OCI-LY3 (cell line): Measurements from ENCODE around the gene UBA1.

Source experiments
- H2AFZ ChIP-seq: fragments of 200-600, 300-600 bp; shearing (Covaris generic); 2 replicates; pipeline ENCODE4 v1.6.0; 2014; ENCODE audit warnings: antibody characterized with exemption, low read depth, low read length
- H3K27ac ChIP-seq: fragments of 200-600, 300-600 bp; sonication (generic); 2 replicates; pipeline ENCODE4 v1.5.1; 2014; ENCODE audit warnings: mild to moderate bottlenecking, low read length, moderate library complexity, mixed read lengths
- H3K27me3 ChIP-seq: fragments of 200-600, 300-600 bp; sonication (generic); 2 replicates; pipeline ENCODE4 v1.6.1; 2014; ENCODE audit warnings: low read depth, low read length, mixed read lengths
- H3K36me3 ChIP-seq: fragments of 200-600, 300-600 bp; sonication (generic); replicated peaks from 2 replicates; pipeline ENCODE3; 2014; ENCODE audit warnings: low read depth, low read length, mixed read lengths
- H3K4me1 ChIP-seq: fragments of 300-600, 200-600 bp; sonication (generic); 2 replicates; pipeline ENCODE4 v1.6.1; 2014; ENCODE audit warnings: low read length, mixed read lengths
- H3K4me2 ChIP-seq: fragments of 200-600, 300-600 bp; sonication (generic); 2 replicates; pipeline ENCODE4 v1.6.1; 2014; ENCODE audit warnings: low read length, mixed read lengths
- H3K4me3 ChIP-seq: fragments of 300-600, 200-600 bp; sonication (generic); 2 replicates; pipeline ENCODE4 v1.5.1; 2014; ENCODE audit warnings: antibody characterized with exemption, mild to moderate bottlenecking, low read length, moderate library complexity
- H3K79me2 ChIP-seq: fragments of 300-600, 200-600 bp; shearing (Covaris generic); 2 replicates; pipeline ENCODE4 v1.6.1; 2014; ENCODE audit warnings: mild to moderate bottlenecking, low read length, mixed read lengths
- H3K9ac ChIP-seq: fragments of 300-600, 200-600 bp; shearing (Covaris generic); 2 replicates; pipeline ENCODE4 v1.6.0; 2014; ENCODE audit warnings: mild to moderate bottlenecking, low read length, moderate library complexity
- H3K9me3 ChIP-seq: fragments of 200-600, 300-600 bp; shearing (Covaris generic); 2 replicates; pipeline ENCODE4 v1.6.1; 2014; ENCODE audit warnings: low read length, mixed read lengths; ENCODE audit not compliant: insufficient read depth
- H4K20me1 ChIP-seq: fragments of 200-600, 300-600 bp; sonication (generic); 2 replicates; pipeline ENCODE4 v1.6.1; 2016; ENCODE audit warnings: low read length, mixed read lengths; ENCODE audit not compliant: insufficient read depth
- EZH2phosphoT487 ChIP-seq: fragments of 200-600 bp; shearing (Covaris generic); IDR thresholded peaks from 2 replicates; pipeline ENCODE4 v1.6.1; 2018; ENCODE audit warnings: antibody characterized with exemption, mixed run types, low read depth
- TF ChIP-seq, protein P1 (sequence below): fragments of 200-600, 300-600 bp; sonication (generic); IDR thresholded peaks from 2 replicates; pipeline ENCODE4 v1.5.1; 2014; ENCODE audit warnings: antibody characterized with exemption, low read length, low read depth

The UBA1 gene

DNA sequence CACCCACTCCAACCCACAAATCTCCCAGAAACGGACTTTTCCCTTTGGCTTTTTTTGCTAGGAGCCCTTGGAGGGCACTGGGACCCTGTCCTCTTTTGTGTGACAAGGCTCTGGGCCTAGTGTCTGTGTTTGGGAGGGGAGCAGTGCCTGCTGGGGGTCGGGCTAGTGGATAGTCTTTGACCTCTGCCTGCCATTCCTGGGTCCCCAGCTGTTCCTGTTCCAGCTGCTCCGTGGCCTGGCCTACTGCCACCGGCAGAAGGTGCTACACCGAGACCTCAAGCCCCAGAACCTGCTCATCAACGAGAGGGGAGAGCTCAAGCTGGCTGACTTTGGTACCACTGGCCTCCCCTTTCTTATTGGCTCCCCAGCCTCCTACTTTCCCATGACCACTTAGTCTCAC lies 32.4 kb downstream of the UBA1 start:
- TF ChIP-seq, protein P1, sequence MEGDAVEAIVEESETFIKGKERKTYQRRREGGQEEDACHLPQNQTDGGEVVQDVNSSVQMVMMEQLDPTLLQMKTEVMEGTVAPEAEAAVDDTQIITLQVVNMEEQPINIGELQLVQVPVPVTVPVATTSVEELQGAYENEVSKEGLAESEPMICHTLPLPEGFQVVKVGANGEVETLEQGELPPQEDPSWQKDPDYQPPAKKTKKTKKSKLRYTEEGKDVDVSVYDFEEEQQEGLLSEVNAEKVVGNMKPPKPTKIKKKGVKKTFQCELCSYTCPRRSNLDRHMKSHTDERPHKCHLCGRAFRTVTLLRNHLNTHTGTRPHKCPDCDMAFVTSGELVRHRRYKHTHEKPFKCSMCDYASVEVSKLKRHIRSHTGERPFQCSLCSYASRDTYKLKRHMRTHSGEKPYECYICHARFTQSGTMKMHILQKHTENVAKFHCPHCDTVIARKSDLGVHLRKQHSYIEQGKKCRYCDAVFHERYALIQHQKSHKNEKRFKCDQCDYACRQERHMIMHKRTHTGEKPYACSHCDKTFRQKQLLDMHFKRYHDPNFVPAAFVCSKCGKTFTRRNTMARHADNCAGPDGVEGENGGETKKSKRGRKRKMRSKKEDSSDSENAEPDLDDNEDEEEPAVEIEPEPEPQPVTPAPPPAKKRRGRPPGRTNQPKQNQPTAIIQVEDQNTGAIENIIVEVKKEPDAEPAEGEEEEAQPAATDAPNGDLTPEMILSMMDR = no peak
- no peak for TF ChIP-seq EZH2phosphoT487
- Histone ChIP-seq H3K9ac (no peak overlapping the region), H3K36me3 (peaks cover 23% of the 10 kb centered on the region), H3K27me3 (no peaks in the 10 kb centered on the region), H3K9me3 (no peaks in the 10 kb centered on the region), H3K79me2 (peaks cover 13% of the 10 kb centered on the region), H3K4me2 (no peak overlapping the region), H3K4me3 (no peak overlapping the region), H3K4me1 (no peaks in the 10 kb centered on the region), H4K20me1 (peaks cover 11% of the 10 kb centered on the region), H3K27ac (no peak overlapping the region), H2AFZ (no peak overlapping the region)

DNA sequence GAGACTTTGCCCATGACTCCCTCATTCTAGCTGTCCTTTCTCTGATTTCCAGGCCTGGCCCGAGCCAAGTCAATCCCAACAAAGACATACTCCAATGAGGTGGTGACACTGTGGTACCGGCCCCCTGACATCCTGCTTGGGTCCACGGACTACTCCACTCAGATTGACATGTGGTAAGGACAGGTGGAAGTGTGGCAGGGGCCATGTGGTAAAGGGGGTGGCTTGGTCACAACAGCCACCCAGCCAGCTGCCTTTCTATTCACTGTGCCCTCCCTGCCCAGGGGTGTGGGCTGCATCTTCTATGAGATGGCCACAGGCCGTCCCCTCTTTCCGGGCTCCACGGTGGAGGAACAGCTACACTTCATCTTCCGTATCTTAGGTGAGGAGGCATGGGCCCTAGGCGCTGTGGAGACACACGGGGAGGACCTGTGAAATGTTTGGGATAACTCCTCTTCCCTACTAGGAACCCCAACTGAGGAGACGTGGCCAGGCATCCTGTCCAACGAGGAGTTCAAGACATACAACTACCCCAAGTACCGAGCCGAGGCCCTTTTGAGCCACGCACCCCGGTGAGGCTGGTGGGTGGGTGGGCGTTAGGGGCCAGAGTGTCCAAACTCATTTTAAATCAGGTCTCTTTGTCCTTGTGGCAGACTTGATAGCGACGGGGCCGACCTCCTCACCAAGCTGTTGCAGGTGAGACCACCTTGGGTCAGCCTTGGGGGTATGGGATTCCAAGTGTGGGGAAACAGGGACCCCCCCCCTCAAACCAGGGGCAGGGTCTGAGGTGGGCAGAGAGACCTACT lies 33.1 kb downstream of the UBA1 start:
- TF ChIP-seq EZH2phosphoT487 = no peak
- TF ChIP-seq, protein P1 = no peak

DNA sequence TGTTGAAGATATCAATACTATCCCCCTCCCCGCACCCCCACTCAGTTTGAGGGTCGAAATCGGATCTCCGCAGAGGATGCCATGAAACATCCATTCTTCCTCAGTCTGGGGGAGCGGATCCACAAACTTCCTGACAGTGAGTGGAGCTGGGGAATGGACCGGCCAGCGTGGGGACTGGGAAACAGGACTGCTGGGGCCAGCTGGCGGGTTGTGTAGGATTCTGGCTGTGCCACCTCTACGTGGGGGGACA lies 33.6 kb downstream of the UBA1 start:
- Histone ChIP-seq H3K27me3 (no peaks in the 10 kb centered on the region), H3K4me3 (no peak overlapping the region), H3K36me3 (peaks cover 23% of the 10 kb centered on the region), H3K9ac (no peak overlapping the region), H4K20me1 (peaks cover 1% of the 10 kb centered on the region; the same call in 1 of the 2 replicates), H3K79me2 (peaks cover 2% of the 10 kb centered on the region), H3K4me2 (no peak overlapping the region), H3K27ac (no peak overlapping the region), H3K4me1 (peaks cover 3% of the 10 kb centered on the region), H3K9me3 (no peaks in the 10 kb centered on the region), H2AFZ (no peak overlapping the region)
- TF ChIP-seq, protein P1 = no peak
- no peak for TF ChIP-seq EZH2phosphoT487

More for the DNA sequence above, 33.1 kb downstream of the UBA1 start:
- H3K27me3 ChIP-seq = no peaks in the 10 kb centered on the region
- H3K9ac ChIP-seq = no peak overlapping the region
- no peaks in the 10 kb centered on the region for H3K9me3 ChIP-seq
- peaks cover 23% of the 10 kb centered on the region for H3K36me3 ChIP-seq
- H4K20me1 ChIP-seq = peaks cover 4% of the 10 kb centered on the region; the same call in 1 of the 2 replicates
- no peak overlapping the region for H3K4me3 ChIP-seq
- no peak overlapping the region for H2AFZ ChIP-seq
- H3K27ac ChIP-seq = no peak overlapping the region
- no peak overlapping the region for H3K4me2 ChIP-seq
- H3K79me2 ChIP-seq = peaks cover 7% of the 10 kb centered on the region
- no peaks in the 10 kb centered on the region for H3K4me1 ChIP-seq

DNA sequence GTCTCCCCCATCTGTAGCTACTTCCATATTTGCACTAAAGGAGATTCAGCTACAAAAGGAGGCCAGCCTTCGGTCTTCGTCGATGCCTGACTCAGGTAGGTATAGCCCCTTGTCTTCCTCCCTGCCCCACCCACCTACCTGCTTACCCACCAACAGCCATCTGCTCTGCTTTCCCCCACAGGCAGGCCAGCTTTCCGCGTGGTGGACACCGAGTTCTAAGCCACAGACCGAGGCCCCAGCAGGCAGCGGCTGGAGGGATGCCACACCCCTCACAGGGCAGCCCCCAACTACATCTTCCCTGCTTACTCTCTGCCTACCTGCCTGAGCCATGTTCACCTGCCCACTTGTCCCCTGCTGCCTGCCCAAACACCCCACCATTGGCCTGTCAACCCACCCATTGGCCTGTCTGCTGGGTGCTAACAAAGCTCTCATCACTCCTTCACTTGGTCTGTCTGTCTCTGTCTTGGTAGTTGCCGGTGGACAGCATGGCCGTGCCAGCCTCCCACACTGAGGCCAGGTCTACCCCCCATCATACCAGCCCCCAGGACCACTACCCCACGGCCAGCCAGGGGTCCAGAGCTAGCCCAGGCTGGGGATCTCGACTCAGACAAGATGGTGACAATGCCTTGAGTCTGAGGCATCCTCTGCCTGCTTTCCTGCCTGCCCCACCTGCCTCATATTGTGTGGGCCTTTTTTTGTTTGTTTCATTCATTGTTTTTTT lies 35.1 kb downstream of the UBA1 start:
- H3K4me3 ChIP-seq = no peak overlapping the region
- no peak overlapping the region for H2AFZ ChIP-seq
- no peaks in the 10 kb centered on the region for H4K20me1 ChIP-seq

More for the DNA sequence above, 35.1 kb downstream of the UBA1 start:
- Histone ChIP-seq H3K4me1 (peaks cover 6% of the 10 kb centered on the region), H3K79me2 (peaks cover under 1% of the 10 kb centered on the region; the same call in 1 of the 2 replicates), H3K27ac (no peak overlapping the region), H3K27me3 (no peaks in the 10 kb centered on the region), H3K9me3 (no peaks in the 10 kb centered on the region), H3K9ac (no peak overlapping the region), H3K36me3 (peaks cover 18% of the 10 kb centered on the region), H3K4me2 (no peak overlapping the region)
- TF ChIP-seq, protein P1 = no peak
- TF ChIP-seq EZH2phosphoT487 = no peak
